HuH-7 (cell line): ENCODE results near the gene CBFA2T3.

Source experiments
- DNase-seq: peaks from one replicate; pipeline ENCODE4 v3.0.0; 2011; ENCODE audit warnings: low spot score

CBFA2T3 gene

DNA sequence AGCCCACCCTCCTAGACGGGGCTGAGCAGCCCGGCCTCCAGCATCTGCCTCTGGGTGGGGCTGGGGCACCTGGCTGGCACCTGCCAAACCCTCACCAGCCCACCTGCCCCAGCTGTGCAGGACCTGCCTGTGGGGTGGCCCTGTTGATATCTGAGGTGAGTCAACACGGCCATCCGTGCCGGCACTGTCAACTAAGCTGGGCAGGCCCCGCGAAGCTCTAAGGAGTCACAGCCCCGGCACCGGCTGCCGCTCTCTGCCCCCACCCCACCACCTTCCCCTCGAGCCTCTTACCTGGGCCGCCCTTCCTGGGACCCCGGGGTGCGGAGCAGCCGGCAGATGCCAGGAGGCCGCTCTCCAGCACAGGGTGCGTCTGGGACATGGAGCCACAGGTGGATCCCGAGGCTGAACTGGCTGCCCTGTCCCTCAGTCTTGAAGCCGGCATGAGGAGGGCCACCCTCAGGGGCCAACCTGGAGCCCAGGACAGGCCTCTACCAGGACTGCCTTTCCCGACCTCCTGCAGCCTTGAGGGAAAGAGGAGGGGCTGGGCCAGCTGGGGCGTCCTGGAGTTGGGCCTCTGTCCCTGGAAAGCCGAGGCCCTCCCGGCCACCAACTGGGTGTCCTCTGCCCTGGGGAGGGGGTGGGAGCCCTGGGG lies 515 bp downstream of the CBFA2T3 start:
- DNase-seq: no peak

DNA sequence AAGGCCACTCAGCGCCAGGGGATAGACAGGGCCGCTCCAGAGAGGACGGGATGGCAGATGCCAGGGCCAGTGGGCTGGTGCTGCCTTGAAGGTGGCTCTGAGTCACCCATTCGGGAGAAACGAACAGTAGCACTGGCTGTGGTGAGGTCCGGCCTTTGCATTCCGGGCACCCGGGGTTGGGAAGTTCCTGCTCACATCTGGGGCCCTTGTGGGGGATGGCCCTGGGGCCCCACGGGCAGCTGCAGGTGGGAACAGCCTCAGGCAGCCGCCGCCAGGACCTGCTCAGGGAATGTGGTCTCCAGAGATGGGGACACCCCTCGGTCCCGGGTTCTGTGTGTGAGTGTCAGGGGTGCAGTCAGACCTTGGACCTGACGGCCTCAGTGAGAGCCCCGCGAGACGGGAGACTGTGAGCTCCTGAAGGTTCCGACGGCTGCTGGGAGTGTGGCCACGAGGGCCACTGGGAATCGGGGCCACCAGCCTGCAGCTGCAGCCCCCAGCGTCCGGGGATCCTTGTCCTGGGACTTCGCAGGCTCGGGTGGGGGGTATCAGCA lies 1.4 kb downstream of the CBFA2T3 start:
- DNase-seq: no peak

DNA sequence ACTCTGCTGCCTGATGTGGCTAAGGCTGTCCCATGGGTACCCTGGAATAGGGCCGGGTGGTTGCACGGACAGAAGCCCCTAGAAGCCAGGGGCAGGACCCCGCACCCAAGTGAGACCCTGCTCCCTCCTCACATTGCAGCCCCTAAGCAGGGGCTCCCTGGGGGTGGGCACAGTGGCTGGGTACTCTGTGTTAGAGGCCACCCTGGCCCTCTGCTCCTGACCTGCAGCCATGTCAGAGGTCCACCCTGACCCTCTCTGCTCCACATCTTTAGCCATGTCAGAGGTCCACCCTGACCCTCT lies 2.1 kb downstream of the CBFA2T3 start:
- DNase-seq: no peak

DNA sequence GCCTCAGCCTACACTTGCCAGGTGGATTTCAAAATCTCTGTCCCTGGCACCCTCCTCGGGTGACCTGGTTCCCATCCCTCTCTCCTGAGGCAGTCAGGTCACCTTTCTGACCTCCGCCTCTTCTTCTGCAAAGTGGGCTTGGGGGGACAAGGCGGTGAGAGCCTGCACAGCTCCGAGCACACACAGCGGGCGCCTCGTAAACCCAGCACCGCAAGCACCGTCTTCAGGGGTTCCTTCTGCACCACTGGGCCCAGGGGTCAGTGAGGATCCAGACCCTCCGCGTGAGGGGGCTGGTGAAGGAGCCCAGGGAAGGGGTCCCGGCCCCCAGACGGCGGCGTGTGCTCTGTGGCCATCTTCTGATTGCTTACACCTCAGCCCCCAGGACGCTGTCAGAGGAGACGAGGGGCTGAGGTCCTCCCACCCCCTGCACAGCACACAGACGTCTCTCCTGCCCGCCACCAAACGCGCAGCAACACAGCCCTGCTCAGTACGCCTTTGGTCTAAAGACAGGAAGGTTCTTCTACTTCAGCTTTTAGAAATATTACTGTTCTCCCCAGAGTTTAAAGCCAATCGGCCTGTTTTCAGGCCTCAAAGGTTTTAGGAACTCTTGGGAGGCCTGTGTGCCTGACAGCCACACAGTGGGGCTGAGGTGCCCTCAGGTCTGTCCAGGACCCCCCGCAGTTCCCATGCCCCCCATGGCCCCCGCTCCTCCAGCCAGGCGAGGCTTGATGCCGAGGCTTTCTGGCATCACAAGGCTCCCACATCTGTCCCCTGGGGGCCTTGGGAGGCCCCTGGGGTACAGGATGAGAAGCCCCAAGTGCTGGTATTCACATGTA lies 2.7 kb downstream of the CBFA2T3 start:
- DNase-seq: no peak

DNA sequence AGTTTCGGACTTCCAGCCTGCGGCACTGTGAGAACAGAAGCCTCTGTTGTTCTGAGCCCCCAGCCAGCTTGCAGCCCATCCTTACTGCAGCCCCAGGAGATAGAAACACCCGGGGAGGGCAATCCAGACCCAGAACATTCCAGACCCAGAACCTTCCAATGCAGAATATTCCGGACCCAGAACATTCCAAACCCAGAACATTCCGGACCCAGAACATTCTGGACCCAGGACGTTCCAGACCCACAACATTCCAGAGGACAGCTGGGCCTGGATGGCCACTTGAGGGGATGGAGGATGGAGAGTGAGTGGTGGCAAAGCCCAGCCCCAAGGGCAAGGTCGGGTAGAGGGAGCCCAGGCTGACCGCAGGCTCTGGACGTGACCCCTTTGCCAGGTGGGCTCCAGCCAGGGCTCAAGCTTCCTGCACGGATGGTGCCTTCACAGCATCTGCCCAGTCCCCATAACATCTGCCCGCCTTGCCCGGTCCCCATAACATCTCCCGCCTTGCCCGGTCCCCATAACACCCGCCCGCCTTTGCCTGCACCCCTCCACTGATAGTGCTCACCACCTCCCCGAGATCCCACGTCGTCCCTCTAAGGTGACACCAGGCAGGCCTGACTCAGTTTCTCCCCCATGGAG lies 3.5 kb downstream of the CBFA2T3 start:
- no peak for DNase-seq

DNA sequence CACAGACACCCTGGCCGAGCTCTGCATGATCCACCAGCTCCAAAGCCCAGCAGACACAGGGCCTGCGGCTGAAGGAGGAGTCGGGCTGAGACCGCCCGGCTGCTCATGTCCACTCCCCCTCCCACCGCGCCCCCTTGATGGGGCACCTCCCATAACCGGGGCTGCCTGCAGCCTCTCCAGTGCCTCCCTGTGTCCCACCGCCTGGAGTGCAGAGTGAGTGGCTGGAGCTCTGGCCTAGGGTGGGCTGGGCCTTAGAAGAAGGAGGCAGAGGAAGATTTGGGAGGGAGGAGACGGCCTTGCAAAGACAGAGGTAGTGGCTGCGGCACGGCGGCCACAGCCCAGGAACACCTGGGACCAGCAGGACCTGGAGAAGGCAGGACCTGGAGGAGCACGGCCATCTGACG lies 4.0 kb downstream of the CBFA2T3 start:
- DNase-seq: no peak

DNA sequence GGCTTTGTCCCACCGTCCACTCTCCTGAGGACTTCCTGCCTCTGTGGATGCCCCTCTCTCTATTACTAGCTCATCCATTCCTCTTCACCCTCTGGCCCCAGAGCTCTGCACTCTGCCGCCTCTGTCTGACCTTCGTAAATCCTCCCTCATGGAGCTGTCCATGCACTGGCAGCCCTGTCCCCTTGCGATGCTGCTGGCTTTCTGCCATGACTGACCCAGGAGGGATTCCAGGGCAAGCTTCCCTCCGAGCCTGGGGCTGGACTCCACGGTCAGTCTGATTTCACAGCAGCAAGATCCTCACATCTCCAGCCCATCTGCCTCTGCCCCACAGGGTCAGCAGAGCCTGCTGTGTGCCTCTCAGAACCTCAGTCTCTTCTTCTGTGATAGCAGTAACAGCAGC lies 4.7 kb downstream of the CBFA2T3 start:
- DNase-seq: no peak

DNA sequence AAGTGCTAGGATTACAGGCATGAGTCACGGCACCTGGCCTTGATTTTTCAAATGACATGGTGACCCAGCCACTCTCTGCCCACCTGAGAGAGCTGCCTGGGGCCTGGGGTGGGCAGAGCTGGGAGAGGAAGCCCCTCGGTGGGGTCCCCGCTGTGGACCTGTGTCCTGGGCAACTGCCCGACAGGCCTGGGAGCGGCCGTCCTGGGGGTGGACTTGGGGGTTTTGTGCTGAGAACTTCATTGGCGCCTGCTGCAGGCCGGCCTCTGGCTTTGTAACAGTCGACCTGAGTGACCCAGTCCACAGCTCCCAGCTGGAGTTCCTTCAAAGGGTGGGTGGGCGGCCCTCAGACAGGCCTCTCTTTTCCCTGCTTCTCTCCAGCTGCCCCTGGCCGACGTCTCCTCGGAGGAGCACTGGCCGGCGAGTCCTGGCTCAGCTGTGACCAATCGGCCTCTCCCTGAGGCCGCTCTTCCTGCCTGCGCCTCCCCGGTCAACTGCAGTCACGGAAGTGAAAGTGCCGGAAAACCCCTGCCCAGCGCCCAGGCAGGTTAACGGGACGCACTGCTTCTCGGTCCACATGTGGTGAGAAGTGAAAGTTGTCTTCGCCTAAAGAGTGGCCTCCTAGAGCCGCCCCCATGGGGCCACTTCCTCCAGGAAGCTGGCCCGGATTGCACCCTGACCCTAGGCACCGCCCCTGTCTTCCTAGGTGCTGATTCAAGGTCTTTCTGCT lies 5.5 kb downstream of the CBFA2T3 start:
- DNase-seq: no peak

DNA sequence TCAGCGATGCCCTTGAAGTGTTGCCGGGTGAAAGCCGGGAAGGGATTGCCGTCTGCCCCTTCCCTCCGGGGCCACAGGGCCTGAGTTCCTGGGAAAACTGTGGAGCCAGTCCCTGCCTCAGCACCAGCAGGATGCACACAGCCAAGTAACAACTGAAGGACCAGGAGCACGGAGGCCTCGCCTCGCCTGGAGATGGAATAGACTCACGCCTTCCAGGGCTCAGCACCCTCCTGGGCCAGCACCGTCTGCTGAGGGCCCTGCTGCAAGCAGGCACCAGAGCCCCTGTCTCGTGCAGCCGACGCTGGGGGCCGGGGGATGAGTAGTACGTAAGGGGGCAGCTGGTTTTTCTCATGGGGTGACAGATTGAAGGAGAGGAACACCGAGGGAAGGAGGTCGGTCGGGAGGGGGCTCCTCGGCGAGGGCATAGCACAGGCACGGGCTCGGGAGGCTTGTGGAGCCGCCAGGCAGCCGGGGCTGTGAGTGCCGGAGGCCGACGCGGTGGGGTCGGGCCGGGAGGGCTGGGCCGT lies 6.4 kb downstream of the CBFA2T3 start:
- DNase-seq: no peak

DNA sequence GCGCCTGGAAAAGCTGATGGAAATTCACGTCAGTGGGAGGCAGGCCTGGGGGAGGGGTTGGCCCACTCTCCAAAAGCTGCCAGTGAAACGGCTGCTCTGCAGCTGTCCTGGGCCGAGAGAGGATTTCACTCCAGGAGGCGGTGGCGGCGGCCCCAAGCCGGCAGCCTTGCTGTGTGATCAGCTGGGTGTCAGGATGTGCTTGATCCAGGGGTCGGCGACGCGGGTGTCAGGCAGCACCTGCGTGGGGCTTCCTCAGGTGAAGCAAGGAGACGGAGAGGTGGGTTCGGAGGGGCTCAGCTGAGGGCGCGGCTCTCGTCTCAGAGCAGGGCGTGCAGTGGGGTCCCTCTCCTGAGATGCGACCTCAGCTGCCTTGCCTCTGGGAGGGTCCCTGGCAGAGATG lies 7.0 kb downstream of the CBFA2T3 start:
- DNase-seq: no peak

DNA sequence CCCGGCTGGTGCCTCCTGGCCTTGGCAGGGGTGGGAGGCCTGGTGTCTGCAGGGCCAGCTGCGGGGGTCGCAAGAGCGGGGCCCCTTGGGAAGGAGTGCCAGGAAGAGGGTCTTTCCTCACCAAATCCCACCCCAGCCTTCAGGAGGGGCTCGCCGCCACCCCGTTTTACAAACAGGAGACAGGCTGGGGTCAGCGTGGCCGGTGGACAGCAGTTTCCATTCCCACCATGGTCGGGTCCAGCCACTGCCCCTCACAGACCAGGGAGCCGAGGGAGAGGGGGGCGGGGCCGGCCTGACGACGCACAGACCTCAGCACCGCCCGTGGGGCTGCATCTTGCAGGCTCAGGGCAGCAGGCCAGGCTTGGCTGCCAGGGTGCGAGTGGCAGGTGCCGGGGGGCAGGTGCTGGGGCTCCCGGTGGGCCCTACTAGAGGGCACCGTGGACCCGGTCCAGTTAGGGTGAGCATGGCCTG lies 7.6 kb downstream of the CBFA2T3 start:
- no peak for DNase-seq

DNA sequence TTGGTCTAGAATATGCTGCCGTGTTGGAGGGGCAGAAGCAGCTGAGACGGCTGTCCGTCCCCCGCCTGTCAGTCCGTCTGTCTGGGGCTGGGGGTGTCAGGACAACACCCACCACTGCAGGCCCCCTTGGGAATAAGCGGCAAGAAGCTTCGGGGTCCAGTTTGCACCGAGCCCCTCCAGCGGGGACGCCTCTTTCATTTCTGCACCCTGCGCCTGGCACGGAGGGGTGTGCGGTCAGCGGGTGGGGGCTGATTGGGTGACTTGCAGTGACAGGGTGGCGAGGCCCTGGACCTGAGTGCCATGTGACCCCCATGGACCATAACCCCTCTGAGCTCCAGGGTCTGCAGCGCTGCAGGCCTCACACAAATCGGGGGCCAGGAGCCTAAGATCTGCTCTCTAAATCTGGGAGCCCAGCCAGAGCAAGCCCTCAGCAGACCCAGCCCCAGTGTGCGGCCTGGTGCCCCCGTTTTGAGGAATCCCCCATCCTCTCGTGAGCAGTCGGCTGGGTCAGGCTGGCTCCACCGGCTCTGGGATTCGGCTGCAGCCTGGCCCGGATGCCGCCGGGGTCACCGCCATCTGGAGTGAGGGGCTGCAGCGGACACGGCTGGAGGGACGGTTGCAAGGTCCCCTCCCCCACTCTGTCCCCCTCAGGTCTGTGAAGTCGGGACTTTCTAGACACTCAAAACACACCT lies 8.3 kb downstream of the CBFA2T3 start:
- DNase-seq: no peak

DNA sequence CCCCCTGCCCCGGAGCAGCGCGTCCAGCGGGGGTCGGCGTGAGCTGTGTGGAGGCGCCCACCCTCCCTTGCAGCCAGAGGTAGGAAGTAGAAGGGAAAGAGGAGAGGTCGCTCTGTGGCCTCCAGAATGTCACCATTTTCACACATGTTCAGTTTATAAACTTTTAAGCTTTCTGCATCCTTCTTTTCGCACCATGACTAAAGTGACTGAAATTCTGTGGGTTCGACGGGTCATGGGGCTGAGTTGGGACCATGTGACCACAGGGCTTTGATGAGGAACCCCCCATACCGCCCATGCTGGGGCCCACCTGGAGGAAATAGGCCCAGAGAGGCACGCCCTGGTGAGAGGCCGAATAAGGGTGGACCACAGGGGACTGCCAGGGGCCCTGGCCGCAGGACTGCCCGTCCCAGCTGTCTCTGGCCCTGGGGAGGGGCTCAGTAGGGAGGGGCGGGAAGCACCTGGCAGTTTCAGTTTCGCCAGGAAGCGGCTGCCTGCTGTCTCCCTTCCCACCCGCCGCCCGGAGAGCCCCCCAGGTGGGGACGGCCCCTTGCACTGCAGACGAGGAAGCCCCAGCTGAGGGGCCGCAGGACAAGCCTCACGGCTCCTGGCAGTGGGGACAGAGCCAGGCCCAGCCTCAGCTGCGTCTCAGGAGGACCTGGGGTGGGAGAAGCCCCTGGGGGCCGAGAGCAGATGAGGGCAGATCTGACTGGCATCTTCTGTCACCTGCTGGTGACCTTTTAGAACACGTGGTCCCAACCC lies 9.0 kb downstream of the CBFA2T3 start:
- DNase-seq: no peak

DNA sequence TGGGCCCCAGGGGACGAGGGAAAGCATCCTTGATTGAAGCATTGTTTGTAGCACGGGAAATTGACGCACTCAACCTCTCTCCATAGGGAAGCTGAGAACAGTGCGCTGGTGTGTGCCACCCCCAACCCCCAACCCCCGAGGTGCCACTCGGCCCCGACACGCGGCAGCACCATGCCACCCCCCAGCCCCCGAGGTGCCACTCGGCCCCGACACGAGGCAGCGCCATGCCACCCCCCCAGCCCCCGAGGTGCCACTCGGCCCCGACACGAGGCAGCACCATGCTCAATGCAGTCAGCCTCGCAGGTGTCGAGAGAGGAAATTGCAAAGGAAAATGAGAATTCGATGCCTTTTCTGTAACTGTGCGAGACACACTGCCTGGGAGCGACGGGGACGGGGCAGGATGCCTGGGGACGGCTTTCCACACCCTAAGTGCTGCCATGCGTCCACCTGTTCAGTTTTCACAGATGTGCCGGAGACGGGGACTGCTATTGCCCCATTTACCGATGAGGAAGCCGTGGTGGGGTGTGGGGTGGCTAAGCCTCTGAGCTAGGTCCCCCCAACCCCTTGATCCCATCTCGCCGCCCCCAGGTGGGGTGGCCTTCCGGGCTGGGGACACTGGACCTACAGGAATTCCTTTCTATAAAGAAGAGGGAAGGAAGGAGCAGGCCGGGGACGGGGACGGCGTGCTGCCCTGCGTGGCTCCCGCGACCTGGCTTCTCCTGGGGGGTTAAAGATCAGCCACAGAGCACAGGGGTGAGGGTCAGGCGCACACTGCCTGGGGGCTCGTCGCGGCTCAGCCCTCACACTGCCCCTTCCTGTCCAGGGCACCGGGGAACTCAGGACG lies 9.8 kb downstream of the CBFA2T3 start:
- no peak for DNase-seq

DNA sequence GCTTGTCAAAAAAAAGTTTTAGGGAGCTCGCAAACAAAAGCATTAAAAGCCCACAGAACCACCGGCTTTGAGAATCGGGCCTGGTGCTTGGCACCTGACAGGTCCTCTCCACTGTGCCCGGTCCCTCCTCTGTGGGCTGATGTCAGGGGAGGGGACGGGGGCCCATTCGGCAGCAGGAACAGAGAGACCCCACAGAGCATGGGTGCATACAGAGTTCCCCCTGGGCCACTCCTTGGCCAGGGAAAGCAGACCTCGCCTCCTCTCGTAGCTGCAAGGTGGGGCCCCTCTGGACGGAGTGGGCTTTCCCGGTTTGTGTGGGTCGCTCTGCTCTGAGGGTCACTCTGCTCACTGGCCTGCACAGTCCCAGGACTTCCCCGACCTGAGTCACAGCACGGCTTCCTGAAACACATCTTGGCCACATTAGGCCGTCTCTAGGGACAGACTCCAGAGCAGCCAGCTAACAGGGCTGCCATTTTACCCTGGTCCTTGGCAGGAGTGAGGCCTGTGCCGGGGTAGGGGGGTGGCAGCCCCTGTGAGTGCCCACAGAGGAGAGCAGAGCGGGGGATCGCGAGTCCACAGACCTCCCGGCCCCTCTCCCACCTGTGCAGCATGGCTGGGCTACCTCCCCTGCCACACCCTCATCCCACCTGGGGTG lies 11.1 kb downstream of the CBFA2T3 start:
- no peak for DNase-seq

DNA sequence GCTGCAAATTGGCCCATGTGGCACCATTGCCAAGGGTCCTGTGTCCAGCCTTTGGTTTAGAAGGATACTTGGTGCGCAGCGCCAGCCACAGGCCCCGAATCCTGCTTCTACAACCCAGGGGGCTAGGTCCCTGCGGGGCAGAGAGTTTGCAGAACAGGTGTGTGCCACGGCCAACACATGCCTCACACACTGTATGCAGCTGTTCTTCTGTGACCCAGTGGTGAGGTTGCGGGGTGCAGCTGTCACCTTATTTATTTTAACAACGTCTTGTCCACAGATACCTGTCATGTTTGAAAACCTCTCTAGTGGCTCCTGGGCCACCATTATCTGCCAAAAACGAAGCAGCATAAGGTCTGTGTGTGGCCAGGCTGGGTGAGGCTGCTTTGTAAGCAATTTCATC lies 11.6 kb downstream of the CBFA2T3 start:
- DNase-seq: no peak

DNA sequence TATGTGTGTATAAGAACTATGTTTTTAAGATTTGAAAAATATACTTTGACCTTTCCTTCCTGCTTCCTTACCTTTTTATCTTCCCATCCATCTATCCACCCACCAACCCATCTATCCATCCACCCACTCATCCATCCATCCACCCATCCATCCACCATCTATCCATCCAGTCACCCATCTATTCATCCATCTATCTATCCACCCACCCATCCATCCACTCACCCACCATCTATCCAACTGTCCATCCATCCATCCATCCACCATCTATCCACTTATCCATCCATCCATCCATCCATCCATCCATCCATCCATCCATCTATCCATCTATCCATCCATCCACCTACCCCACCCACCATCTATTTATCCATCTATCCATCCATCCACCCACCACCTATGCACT lies 12.4 kb downstream of the CBFA2T3 start:
- no peak for DNase-seq

DNA sequence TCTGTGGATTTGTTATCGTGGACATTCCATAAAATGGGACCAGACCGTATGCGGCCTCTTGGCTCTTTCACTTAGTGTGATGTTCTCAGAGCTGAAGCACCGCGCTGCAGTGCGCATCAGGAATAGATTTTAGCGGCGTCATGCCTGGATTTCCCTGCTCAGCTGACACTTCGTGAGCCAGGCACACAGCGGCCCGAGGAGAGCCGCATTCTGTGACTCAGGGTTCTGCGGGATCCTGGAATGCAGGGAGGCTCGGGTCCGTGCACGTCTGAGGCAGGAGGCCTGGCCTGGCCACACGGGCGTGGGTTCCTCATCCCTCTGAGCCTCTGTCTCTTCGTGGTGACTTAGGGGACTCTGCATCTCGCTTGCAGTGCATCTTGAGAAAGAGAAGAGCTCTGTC lies 13.4 kb downstream of the CBFA2T3 start:
- DNase-seq: no peak

DNA sequence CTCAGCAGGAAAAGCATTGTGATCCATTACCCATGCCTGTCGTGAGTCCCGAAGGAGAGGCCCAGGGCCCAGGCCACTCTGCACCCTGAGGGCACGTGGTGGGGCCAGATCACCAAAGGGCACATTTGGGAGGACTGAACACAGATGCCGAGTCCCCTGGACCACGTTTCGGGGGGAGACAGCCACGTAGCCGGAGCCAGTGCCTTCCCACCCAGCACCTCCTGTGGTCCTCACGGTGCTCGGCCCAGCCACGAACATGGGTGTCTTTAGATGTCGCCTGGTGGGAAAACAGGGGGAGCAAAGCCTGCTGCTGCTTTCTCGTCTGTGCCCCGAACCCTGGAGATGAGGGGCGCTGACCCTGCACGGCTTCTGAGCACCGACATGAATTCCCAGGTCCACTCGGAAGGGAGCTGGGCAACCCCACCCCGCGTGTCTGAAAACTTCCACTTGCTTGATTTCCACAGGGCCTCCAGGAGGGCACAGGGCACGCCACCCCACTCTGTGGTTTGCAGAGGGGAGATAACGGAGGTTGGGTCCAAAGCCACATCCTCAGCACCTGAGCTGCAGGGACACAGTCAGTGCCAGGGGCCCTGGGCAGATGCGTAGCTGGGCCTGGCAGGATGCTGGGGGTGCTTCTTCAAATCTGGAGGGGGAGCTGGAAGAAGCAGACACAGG lies 14.4 kb downstream of the CBFA2T3 start:
- no peak for DNase-seq
